Stimulated activated CD8-positive, alpha-beta memory T cell treated with anti-CD3 and anti-CD28 coated beads, Interleukin-7, amount 100 ng/mL, for 24 hours (primary cell): ENCODE results near the gene DISP2.

Experiments
- DNase-seq: peaks from one replicate; pipeline ENCODE4 v3.0.0-alpha.2; 2020; ENCODE audit warnings: low read depth

DISP2 gene

GRCh38 chr15:40365624-40366456 lies 7.8 kb downstream of the DISP2 start:
- DNase-seq, result no peak

- DNase-seq, result no peak
Measured at GRCh38 chr15:40366457-40367370, 8.7 kb downstream of the DISP2 start.

GRCh38 chr15:40367371-40367685 lies 9.3 kb downstream of the DISP2 start:
- DNase-seq, result no peak

GRCh38 chr15:40367686-40368611 lies 9.9 kb downstream of the DISP2 start:
- peak; percentile 44 for DNase-seq

- no peak for DNase-seq
Measured at GRCh38 chr15:40368719-40369473, 10.9 kb downstream of the DISP2 start.

GRCh38 chr15:40369474-40369869 lies 11.5 kb downstream of the DISP2 start:
- no peak for DNase-seq

GRCh38 chr15:40369971-40370370 lies 12.0 kb downstream of the DISP2 start:
- no peak for DNase-seq

GRCh38 chr15:40372981-40373380 lies 15.0 kb downstream of the DISP2 start:
- DNase-seq, result no peak

GRCh38 chr15:40377606-40378005 lies 19.6 kb downstream of the DISP2 start:
- DNase-seq, result no peak

GRCh38 chr15:40379374-40379773 lies 21.4 kb downstream of the DISP2 start:
- no peak for DNase-seq

- no peak for DNase-seq
Measured at GRCh38 chr15:40379853-40380252, 21.8 kb downstream of the DISP2 start.

GRCh38 chr15:40380636-40381035 lies 22.6 kb downstream of the DISP2 start:
- DNase-seq, result no peak

- no peak for DNase-seq
Measured at GRCh38 chr15:40381818-40382529, 24.0 kb downstream of the DISP2 start.

- peak; percentile 91 for DNase-seq
Measured at GRCh38 chr15:40382580-40383456, 24.8 kb downstream of the DISP2 start, which contains the start of gene KNSTRN. Gene KNSTRN (plus strand): TSS chr15:40382721. CDS start chr15:40382836, 115 bp downstream.

- DNase-seq, result no peak
Measured at GRCh38 chr15:40386480-40386879, 28.5 kb downstream of the DISP2 start.

GRCh38 chr15:40388941-40389823 lies 31.2 kb downstream of the DISP2 start:
- no peak for DNase-seq

- no peak for DNase-seq
Measured at GRCh38 chr15:40389824-40390595, 32.0 kb downstream of the DISP2 start.
